Activated CD4-positive, alpha-beta T cell treated with anti-CD3 and anti-CD28 coated beads, Interleukin-2, amount 10 ng/mL, durations not matched to agents 24 days and 14 days (primary cell): ENCODE measurements around the gene DLX1. TPM values are rescaled to one million over a fixed set of nuclear protein-coding genes. Genes with fewer than 3 reads are reported as not detected.

Source experiments
- DNase-seq: peaks from one replicate; pipeline ENCODE4 v3.0.0; 2022
- H3K27ac Mint-ChIP-seq: one replicate; pipeline ENCODE4 v1.8.0; 2022; ENCODE audit warnings: mild to moderate bottlenecking, mixed read lengths
- H3K27me3 Mint-ChIP-seq: one replicate; pipeline ENCODE4 v1.8.0; 2022; ENCODE audit warnings: mixed read lengths
- H3K36me3 Mint-ChIP-seq: one replicate; pipeline ENCODE4 v1.8.0; 2022; ENCODE audit warnings: low read depth, mild to moderate bottlenecking, mixed read lengths
- H3K4me1 Mint-ChIP-seq: one replicate; pipeline ENCODE4 v1.8.0; 2021; ENCODE audit warnings: mixed read lengths
- H3K4me3 Mint-ChIP-seq: one replicate; pipeline ENCODE4 v1.8.0; 2022; ENCODE audit warnings: mild to moderate bottlenecking, moderate library complexity, mixed read lengths
- H3K9me3 Mint-ChIP-seq: one replicate; pipeline ENCODE4 v1.8.0; 2021; ENCODE audit warnings: mixed read lengths
- intact Hi-C: fragments of 100-400 bp; cut with micrococcal nuclease; formaldehyde crosslinking; loops from one replicate; pipeline ENCODE4 v1.15.1; 2023
- total RNA-seq: library from RNA; stranded (reverse); gene quantifications from 2 replicates; pipeline ENCODE4 v1.2.3, GENCODE V29; 2022

The DLX1 gene
- total RNA-seq, 1 donor from 2014 or later, result not detected

GRCh38 chr2:172093416-172094293 is 8.3 kb downstream of the DLX1 start:
- H3K27ac Mint-ChIP-seq, result peak overlapping the region; percentile 59
- H3K27me3 Mint-ChIP-seq, result peaks cover 83% of the 10 kb centered on the region
- H3K4me3 Mint-ChIP-seq, result peak overlapping the region; percentile 40
- H3K4me1 Mint-ChIP-seq, result peaks cover 27% of the 10 kb centered on the region
- peaks cover 9% of the 10 kb centered on the region for H3K36me3 Mint-ChIP-seq
- peak; percentile 58 for DNase-seq
- intact Hi-C loops, result loop anchor here (1.0 to 5.0 kb wide), 3 partner anchors 9 to 1381 kb away; partner anchors contain the start of gene DLX2
- H3K9me3 Mint-ChIP-seq, result peaks cover 4% of the 10 kb centered on the region

- H3K27ac Mint-ChIP-seq, result peak overlapping the region; percentile 5
- DNase-seq, result no peak
- intact Hi-C loops, result loop anchor here (1.0 to 5.0 kb wide), 3 partner anchors 8 to 1382 kb away; partner anchors contain the start of genes DLX2 and ITGA6
Observed at GRCh38 chr2:172094294-172095145, 9.2 kb downstream of the DLX1 start.

GRCh38 chr2:172095146-172095904 is 10.0 kb downstream of the DLX1 start:
- peaks cover 5% of the 10 kb centered on the region for H3K9me3 Mint-ChIP-seq

More at GRCh38 chr2:172094294-172095145, 9.2 kb downstream of the DLX1 start:
- Mint-ChIP-seq H3K27me3 (peaks cover 81% of the 10 kb centered on the region), H3K36me3 (peaks cover 10% of the 10 kb centered on the region), H3K4me1 (peaks cover 28% of the 10 kb centered on the region), H3K4me3 (peak overlapping the region; percentile 82), H3K9me3 (peaks cover 5% of the 10 kb centered on the region)

GRCh38 chr2:172095905-172096625 is 10.8 kb downstream of the DLX1 start:
- Mint-ChIP-seq H3K4me1 (peaks cover 28% of the 10 kb centered on the region), H3K9me3 (peaks cover 5% of the 10 kb centered on the region)

More at GRCh38 chr2:172095146-172095904, 10.0 kb downstream of the DLX1 start:
- Mint-ChIP-seq H3K27me3 (peaks cover 76% of the 10 kb centered on the region), H3K4me1 (peaks cover 28% of the 10 kb centered on the region), H3K36me3 (peaks cover 10% of the 10 kb centered on the region), H3K27ac (peak overlapping the region; percentile 37), H3K4me3 (peak overlapping the region; percentile 82)
- DNase-seq, result peak; percentile 89
- intact Hi-C loops, result loop anchor here (5.0 kb wide), 1 partner anchor 332 kb away; the partner anchor contains the start of gene ITGA6

GRCh38 chr2:172096626-172097547 is 11.6 kb downstream of the DLX1 start:
- intact Hi-C loops, result loop anchor here (5.0 kb wide), 1 partner anchor 330 kb away; the partner anchor contains the start of gene ITGA6
- H3K27ac Mint-ChIP-seq, result peak overlapping the region; percentile 14
- peak; percentile 64 for DNase-seq
- peak overlapping the region; percentile 57 for H3K4me3 Mint-ChIP-seq
- peaks cover 32% of the 10 kb centered on the region for H3K4me1 Mint-ChIP-seq
- peaks cover 5% of the 10 kb centered on the region for H3K9me3 Mint-ChIP-seq
- H3K27me3 Mint-ChIP-seq, result peaks cover 76% of the 10 kb centered on the region
- H3K36me3 Mint-ChIP-seq, result peaks cover 8% of the 10 kb centered on the region

More at GRCh38 chr2:172095905-172096625, 10.8 kb downstream of the DLX1 start:
- H3K36me3 Mint-ChIP-seq, result peaks cover 10% of the 10 kb centered on the region
- no peak for DNase-seq
- H3K4me3 Mint-ChIP-seq, result peak overlapping the region; percentile 82
- intact Hi-C loops, result loop anchor here (5.0 kb wide), 1 partner anchor 331 kb away; the partner anchor contains the start of gene ITGA6
- peaks cover 75% of the 10 kb centered on the region for H3K27me3 Mint-ChIP-seq
- no peak overlapping the region for H3K27ac Mint-ChIP-seq

- Mint-ChIP-seq H3K27ac (no peak overlapping the region), H3K36me3 (peaks cover 8% of the 10 kb centered on the region), H3K27me3 (peaks cover 75% of the 10 kb centered on the region), H3K4me3 (peak overlapping the region; percentile 57), H3K9me3 (peaks cover 5% of the 10 kb centered on the region), H3K4me1 (peaks cover 38% of the 10 kb centered on the region)
- peak; percentile 58 for DNase-seq
- intact Hi-C loops, result loop anchor here (5.0 kb wide), 1 partner anchor 330 kb away; the partner anchor contains the start of gene ITGA6
Observed at GRCh38 chr2:172097557-172098131, 12.3 kb downstream of the DLX1 start.

GRCh38 chr2:172098287-172098649 is 13.0 kb downstream of the DLX1 start:
- peak; percentile 59 for DNase-seq
- intact Hi-C loops, result loop anchor here (5.0 kb wide), 1 partner anchor 329 kb away; the partner anchor contains the start of gene ITGA6
- H3K9me3 Mint-ChIP-seq, result peaks cover 5% of the 10 kb centered on the region
- peaks cover 38% of the 10 kb centered on the region for H3K4me1 Mint-ChIP-seq
- peaks cover 73% of the 10 kb centered on the region for H3K27me3 Mint-ChIP-seq
- H3K36me3 Mint-ChIP-seq, result peaks cover 6% of the 10 kb centered on the region
- H3K27ac Mint-ChIP-seq, result peak overlapping the region; percentile 65
- H3K4me3 Mint-ChIP-seq, result peak overlapping the region; percentile 59

- peaks cover 6% of the 10 kb centered on the region for H3K36me3 Mint-ChIP-seq
- H3K9me3 Mint-ChIP-seq, result peaks cover 5% of the 10 kb centered on the region
- peaks cover 40% of the 10 kb centered on the region for H3K4me1 Mint-ChIP-seq
- peak overlapping the region; percentile 59 for H3K4me3 Mint-ChIP-seq
- intact Hi-C loops, result loop anchor here (1.0 to 5.0 kb wide), 2 partner anchors 18 to 328 kb away; partner anchors contain the start of gene ITGA6
- H3K27me3 Mint-ChIP-seq, result peaks cover 73% of the 10 kb centered on the region
- DNase-seq, result peak; percentile 76
- peak overlapping the region; percentile 65 for H3K27ac Mint-ChIP-seq
Observed at GRCh38 chr2:172098650-172099471, 13.6 kb downstream of the DLX1 start.

- Mint-ChIP-seq H3K27me3 (peaks cover 74% of the 10 kb centered on the region), H3K27ac (no peak overlapping the region), H3K9me3 (peaks cover 5% of the 10 kb centered on the region), H3K4me3 (no peak overlapping the region), H3K36me3 (peaks cover 6% of the 10 kb centered on the region), H3K4me1 (peaks cover 45% of the 10 kb centered on the region)
- intact Hi-C loops, result loop anchor here (1.0 to 10.0 kb wide), 5 partner anchors 18 to 502 kb away; partner anchors contain the start of gene ITGA6
- no peak for DNase-seq
Observed at GRCh38 chr2:172099472-172100079, 14.3 kb downstream of the DLX1 start.
